ENCODE data around the gene RILPL2.

DNA sequence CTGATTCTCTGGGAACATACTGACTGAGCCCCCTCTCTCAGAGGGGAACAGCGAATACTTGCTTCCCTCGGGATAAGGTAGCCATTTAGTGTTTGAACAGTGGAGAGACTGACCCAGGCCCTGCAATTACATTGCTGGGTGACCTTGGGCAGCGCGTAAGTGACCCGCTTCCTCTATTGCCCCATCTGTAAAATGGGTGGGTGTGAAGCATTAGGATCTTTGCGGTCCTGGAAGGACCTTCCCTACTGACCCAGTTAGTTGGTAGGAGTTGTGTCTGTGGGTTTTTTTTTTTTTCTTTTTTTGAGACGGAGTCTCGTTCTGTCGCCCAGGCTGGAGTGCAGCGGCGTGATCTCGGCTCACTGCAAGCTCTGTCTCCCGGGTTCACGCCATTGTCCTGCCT lies 53.8 kb downstream of the RILPL2 start:
- TF ChIP-seq POLR2A (IDR thresholded peaks at IDR 0.05; ENCODE audit: low read length) (no peak), GATA1 (IDR thresholded peaks at IDR 0.05; ENCODE audit: low read depth, low read length) (no peak)

Data from erythroblast (primary cell).